Fibroblast of lung (primary cell): ENCODE measurements around the gene MAP3K9. TPM values are rescaled to one million over a fixed set of nuclear protein-coding genes. Genes with fewer than 3 reads are reported as not detected.

Experiments used
- DNase-seq, 2 donors: peaks; one replicate each; pipeline versions ENCODE4 v3.0.0 to v3.0.0-alpha.2; 2010; ENCODE audit warnings: low read depth in 2 of 2
- H2AFZ ChIP-seq: 2 replicates; pipeline ENCODE4 v1.5.1; 2012; ENCODE audit warnings: low read length, control low read depth, inconsistent platforms
- H3K27ac ChIP-seq: 2 replicates; pipeline ENCODE4 v1.5.1; 2011; ENCODE audit warnings: low read length, control low read depth; ENCODE audit not compliant: insufficient read depth
- H3K27me3 ChIP-seq: 2 replicates; pipeline ENCODE4 v1.5.1; 2011; ENCODE audit warnings: mild to moderate bottlenecking, low read length; ENCODE audit not compliant: control insufficient read depth, insufficient read depth
- H3K36me3 ChIP-seq: 2 replicates; pipeline ENCODE4 v1.5.1; 2011; ENCODE audit warnings: low read length; ENCODE audit not compliant: control insufficient read depth, insufficient read depth
- H3K4me1 ChIP-seq: 2 replicates; pipeline ENCODE4 v1.5.1; 2011; ENCODE audit warnings: low read length; ENCODE audit not compliant: control insufficient read depth, insufficient read depth; ENCODE audit errors: extremely low read depth
- H3K4me2 ChIP-seq: 2 replicates; pipeline ENCODE4 v1.5.1; 2011; ENCODE audit warnings: low read length, control low read depth; ENCODE audit not compliant: insufficient read depth; ENCODE audit errors: extremely low read depth
- H3K4me3 ChIP-seq, 4 experiments: fragments of 200-600 bp in 1 of 4; sonication (generic) in 1 of 4; replicated peaks in 1 of 4; 2 replicates each; pipeline ENCODE4 v1.5.1; 2011 to 2016; ENCODE audit warnings: low read length in 4 of 4, low read depth in 3 of 4, mild to moderate bottlenecking in 3 of 4, control low read depth in 2 of 4, inconsistent platforms in 1 of 4, mixed read lengths in 1 of 4; ENCODE audit not compliant: insufficient read depth in 1 of 4; ENCODE audit errors: control extremely low read depth in 1 of 4
- H3K79me2 ChIP-seq: 2 replicates; pipeline ENCODE4 v1.5.1; 2012; ENCODE audit warnings: mild to moderate bottlenecking, low read length, inconsistent platforms; ENCODE audit not compliant: control insufficient read depth, insufficient read depth
- H3K9ac ChIP-seq: 2 replicates; pipeline ENCODE4 v1.5.1; 2011; ENCODE audit warnings: mild to moderate bottlenecking, low read length, control low read depth; ENCODE audit not compliant: insufficient read depth
- H3K9me3 ChIP-seq: 2 replicates; pipeline ENCODE4 v1.5.1; 2012; ENCODE audit warnings: low read depth, low read length; ENCODE audit not compliant: control insufficient read depth, insufficient read depth
- H4K20me1 ChIP-seq: 2 replicates; pipeline ENCODE4 v1.5.1; 2011; ENCODE audit warnings: low read length; ENCODE audit not compliant: control insufficient read depth, insufficient read depth; ENCODE audit errors: extremely low read depth
- CTCF ChIP-seq, 2 donors: IDR thresholded peaks in 1 of 2; conservative IDR thresholded peaks in 1 of 2; 1 replicate in 1 of 2; 2 replicates in 1 of 2; pipeline ENCODE4 v1.5.1; 2011 to 2012; ENCODE audit warnings: low read length in 2 of 2, control low read depth in 1 of 2, inconsistent platforms in 1 of 2, low read depth in 1 of 2, mild to moderate bottlenecking in 1 of 2
- EZH2 ChIP-seq: IDR thresholded peaks from 2 replicates; pipeline ENCODE4 v1.5.1; 2012; ENCODE audit warnings: low read length, control low read depth, mild to moderate bottlenecking; ENCODE audit errors: missing control alignments
- polyA plus RNA-seq, 2 donors: library from polyadenylated mRNA; depleted of rRNA in 1 of 2; stranded (reverse) in 1 of 2; unstranded in 1 of 2; fragments of >200 nt; gene quantifications; 2 replicates each; pipeline ENCODE4 v1.2.1, GENCODE V29; 2011 to 2012; ENCODE audit warnings: missing spikeins in 1 of 2
- total RNA-seq: library from RNA; depleted of rRNA; stranded (reverse); fragments of >200 nt; gene quantifications from 2 replicates; pipeline ENCODE4 v1.2.1, GENCODE V29; 2014

The MAP3K9 gene
- total and polyA plus RNA-seq, 2 donors (not counting 1 experiment from before 2014, with no cell fraction given): 0.17 to 0.27 TPM

- Histone ChIP-seq H4K20me1 (no peaks in the 10 kb centered on the region), H3K79me2 (no peaks in the 10 kb centered on the region), H2AFZ (no peak overlapping the region), H3K27ac (no peak overlapping the region), H3K4me3 (no peak overlapping the region), H3K4me2 (no peak overlapping the region), H3K9ac (no peak overlapping the region), H3K27me3 (no peaks in the 10 kb centered on the region), H3K9me3 (no peaks in the 10 kb centered on the region), H3K36me3 (no peaks in the 10 kb centered on the region), H3K4me1 (no peaks in the 10 kb centered on the region)
- TF ChIP-seq CTCF (conservative IDR thresholded peaks at IDR 0.05 in 1 of 2, IDR thresholded peaks at IDR 0.05 in 1 of 2; ENCODE audit: low read depth in 1 of 2, low read length in 2 of 2) (no peak), EZH2 (no peak)
- DNase-seq: peak in 1 of 2 donors; percentile 47
Measured at GRCh38 chr14:70785556-70785955, 23.8 kb downstream of the MAP3K9 start.

GRCh38 chr14:70784886-70785285, 24.4 kb downstream of the MAP3K9 start:
- Histone ChIP-seq H3K4me3 (no peak overlapping the region), H3K79me2 (no peaks in the 10 kb centered on the region), H3K4me1 (no peaks in the 10 kb centered on the region), H3K36me3 (no peaks in the 10 kb centered on the region), H4K20me1 (no peaks in the 10 kb centered on the region), H2AFZ (no peak overlapping the region), H3K4me2 (no peak overlapping the region), H3K9ac (no peak overlapping the region), H3K9me3 (no peaks in the 10 kb centered on the region), H3K27me3 (no peaks in the 10 kb centered on the region), H3K27ac (no peak overlapping the region)
- no peak for TF ChIP-seq EZH2
- no peak for TF ChIP-seq CTCF (conservative IDR thresholded peaks at IDR 0.05 in 1 of 2, IDR thresholded peaks at IDR 0.05 in 1 of 2; ENCODE audit: low read depth in 1 of 2, low read length in 2 of 2)
- DNase-seq: no peak

- Histone ChIP-seq H3K79me2 (no peaks in the 10 kb centered on the region), H3K4me2 (no peak overlapping the region), H3K27me3 (no peaks in the 10 kb centered on the region), H3K4me3 (no peak overlapping the region), H3K36me3 (no peaks in the 10 kb centered on the region), H3K4me1 (no peaks in the 10 kb centered on the region), H3K27ac (no peak overlapping the region), H3K9ac (no peak overlapping the region), H2AFZ (no peak overlapping the region), H4K20me1 (no peaks in the 10 kb centered on the region), H3K9me3 (no peaks in the 10 kb centered on the region)
- TF ChIP-seq EZH2 (no peak), CTCF (conservative IDR thresholded peaks at IDR 0.05 in 1 of 2, IDR thresholded peaks at IDR 0.05 in 1 of 2; ENCODE audit: low read depth in 1 of 2, low read length in 2 of 2) (no peak)
- DNase-seq: peak in 1 of 2 donors; percentile 96
Measured at GRCh38 chr14:70782361-70782760, 27.0 kb downstream of the MAP3K9 start.
